ENCODE results near the gene NAA60. TPM values are rescaled to one million over a fixed set of nuclear protein-coding genes. Genes with fewer than 3 reads are reported as not detected.

NAA60 gene
- total and polyA plus RNA-seq, 2 of the 13 experiments (the other 11 are each of a cell fraction or from before 2014, with no cell fraction given) = 14.7 to 32.0 TPM

- peak; percentile 40; the same call in 1 of the 2 replicates for TF ChIP-seq SOX5 (CRISPR knock-in tag; IDR thresholded peaks at IDR 0.05; ENCODE audit: borderline replicate concordance)
- TF ChIP-seq PHF20 (CRISPR knock-in tag; IDR thresholded peaks at IDR 0.05) = peak; percentile 63
- TF ChIP-seq ZNF547 (CRISPR knock-in tag; IDR thresholded peaks at IDR 0.05) = peak; percentile 80; the same call in 1 of the 2 replicates
- TF ChIP-seq RFXANK (CRISPR knock-in tag; IDR thresholded peaks at IDR 0.05) = no peak
- TF ChIP-seq ZNF468 (CRISPR knock-in tag; IDR thresholded peaks at IDR 0.05) = peak; percentile 14; the same call in 1 of the 2 replicates
- 0 out of 2 replicates have a peak, but pooled peaks have one; percentile 44 for TF ChIP-seq KLF13 (CRISPR knock-in tag; IDR thresholded peaks at IDR 0.05)
- no peak for TF ChIP-seq ZNF660 (CRISPR knock-in tag; IDR thresholded peaks at IDR 0.05; ENCODE audit: borderline replicate concordance, low read depth)
- TF ChIP-seq MED8 (CRISPR knock-in tag; IDR thresholded peaks at IDR 0.05; ENCODE audit: insufficient replicate concordance) = peak; percentile 45
- no peak; the same call in 1 of the 2 replicates for TF ChIP-seq ZNF367 (CRISPR knock-in tag; IDR thresholded peaks at IDR 0.05; ENCODE audit: borderline replicate concordance)
- TF ChIP-seq RBFOX2 (IDR thresholded peaks at IDR 0.05; ENCODE audit: low read depth, low read length) = peak; percentile 96
- no peak for TF ChIP-seq PLSCR1 (CRISPR knock-in tag; IDR thresholded peaks at IDR 0.05; ENCODE audit: borderline replicate concordance)
- TF ChIP-seq HNF4A (CRISPR knock-in tag; IDR thresholded peaks at IDR 0.05) = 0 out of 2 replicates have a peak, but pooled peaks have one; percentile 23
- no peak for TF ChIP-seq ZNF557 (CRISPR knock-in tag; IDR thresholded peaks at IDR 0.05)
- TF ChIP-seq THAP9 (CRISPR knock-in tag; IDR thresholded peaks at IDR 0.05; ENCODE audit: borderline replicate concordance) = 0 out of 2 replicates have a peak, but pooled peaks have one; percentile 71
- peak; percentile 89; the same call in 1 of the 2 replicates for TF ChIP-seq BRCA1 (CRISPR knock-in tag; IDR thresholded peaks at IDR 0.05)
- TF ChIP-seq ATM (IDR thresholded peaks at IDR 0.05; ENCODE audit: borderline replicate concordance) = no peak
- 0 out of 2 replicates have a peak, but pooled peaks have one; percentile 68 for TF ChIP-seq POGK (CRISPR knock-in tag; conservative IDR thresholded peaks at IDR 0.05)
- peak; percentile 78 for TF ChIP-seq PITX1 (CRISPR knock-in tag; IDR thresholded peaks at IDR 0.05)
- TF ChIP-seq ZNF296 (CRISPR knock-in tag; conservative IDR thresholded peaks at IDR 0.05) = no peak
- peak; percentile 78; the same call in 1 of the 2 replicates for TF ChIP-seq ZNF160 (CRISPR knock-in tag; IDR thresholded peaks at IDR 0.05)
- no peak for TF ChIP-seq ZBTB8A (CRISPR knock-in tag; IDR thresholded peaks at IDR 0.05; ENCODE audit: borderline replicate concordance, low read depth)
- TF ChIP-seq SAP130 (CRISPR knock-in tag; IDR thresholded peaks at IDR 0.05; ENCODE audit: low read depth) = peak; percentile 78
- no peak for TF ChIP-seq SYNCRIP (IDR thresholded peaks at IDR 0.05; ENCODE audit: insufficient read depth, low read depth, low read length)
- TF ChIP-seq HMG20B (CRISPR knock-in tag; conservative IDR thresholded peaks at IDR 0.05) = no peak
- TF ChIP-seq HDAC1 (CRISPR knock-in tag; IDR thresholded peaks at IDR 0.05) = peak; percentile 89
- peak; percentile 94 for TF ChIP-seq GABPB1 (CRISPR knock-in tag; IDR thresholded peaks at IDR 0.05)
Observed at GRCh38 chr16:3457434-3458252, 14.2 kb downstream of the NAA60 start (continued).
